HG03175 (cell line): Measurements from ENCODE around the gene MTHFD1L.

Source experiments
- ATAC-seq: cut with Tn5 transposase; IDR thresholded peaks from one replicate; pipeline ENCODE4 v1.9.1; 2021; ENCODE audit warnings: mild to moderate bottlenecking, moderate library complexity; ENCODE audit not compliant: unreplicated experiment

Gene MTHFD1L

DNA sequence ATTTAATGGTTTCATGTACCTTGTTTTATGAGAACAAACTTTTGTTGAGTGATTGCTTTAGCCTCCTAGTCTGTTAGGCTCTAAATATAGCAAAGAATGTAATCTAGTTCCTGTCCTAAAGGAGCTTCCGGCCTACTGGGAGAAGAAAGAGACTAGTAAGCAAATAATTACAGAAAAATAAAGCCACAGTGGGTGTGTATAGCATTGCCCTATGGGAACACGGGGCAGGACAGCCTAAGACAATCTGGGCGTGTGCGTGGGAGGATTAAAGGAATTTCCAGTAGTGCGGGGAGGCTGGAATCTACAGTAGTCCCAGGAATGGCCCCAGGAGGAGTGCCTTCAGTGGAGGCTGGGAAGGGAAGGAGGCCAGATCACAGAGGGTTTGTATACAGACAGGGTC lies 276.2 kb downstream of the MTHFD1L start:
- ATAC-seq, result no peak

DNA sequence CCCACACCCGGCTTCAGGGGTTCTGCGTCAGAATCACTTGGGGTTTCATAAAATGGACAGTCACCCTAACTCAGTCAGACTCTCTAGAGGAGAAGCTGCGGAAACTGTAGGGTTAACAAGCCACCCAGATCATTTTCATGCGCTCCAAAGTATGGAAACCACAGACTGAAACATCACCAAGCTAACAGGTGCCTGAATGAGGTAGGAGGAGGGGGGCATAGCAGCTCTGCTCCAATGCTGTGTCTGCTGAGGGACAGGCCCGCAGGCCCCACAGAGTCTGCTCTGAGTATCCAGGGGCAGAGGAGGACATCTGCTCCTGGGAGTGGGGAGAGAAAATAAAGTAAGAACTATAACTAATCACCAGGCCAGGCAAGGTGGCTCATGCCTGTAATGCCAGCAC lies 277.2 kb downstream of the MTHFD1L start:
- ATAC-seq, result no peak

GRCh38 chr6:151143337-151143736 lies 277.8 kb downstream of the MTHFD1L start:
- no peak for ATAC-seq

DNA sequence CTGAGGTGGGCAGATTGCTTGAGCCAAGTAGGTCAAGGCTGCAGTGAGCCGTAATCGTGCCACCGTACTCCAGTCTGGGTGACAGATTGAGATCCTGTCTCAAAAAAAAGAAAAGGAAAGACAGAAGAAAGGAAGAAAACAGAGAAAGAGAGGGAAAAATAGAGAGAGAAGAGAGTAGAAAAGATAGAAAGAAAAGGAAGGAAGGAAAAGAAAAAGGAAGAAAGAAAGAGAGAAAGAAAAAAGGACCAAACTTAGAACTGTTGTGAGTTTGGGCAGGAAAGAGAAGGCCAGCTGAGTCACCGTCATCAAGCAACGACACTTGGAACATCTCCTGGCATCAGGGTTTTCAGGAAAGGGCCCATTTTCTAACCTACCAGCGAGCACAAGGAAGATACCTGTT lies 278.3 kb downstream of the MTHFD1L start:
- no peak for ATAC-seq

DNA sequence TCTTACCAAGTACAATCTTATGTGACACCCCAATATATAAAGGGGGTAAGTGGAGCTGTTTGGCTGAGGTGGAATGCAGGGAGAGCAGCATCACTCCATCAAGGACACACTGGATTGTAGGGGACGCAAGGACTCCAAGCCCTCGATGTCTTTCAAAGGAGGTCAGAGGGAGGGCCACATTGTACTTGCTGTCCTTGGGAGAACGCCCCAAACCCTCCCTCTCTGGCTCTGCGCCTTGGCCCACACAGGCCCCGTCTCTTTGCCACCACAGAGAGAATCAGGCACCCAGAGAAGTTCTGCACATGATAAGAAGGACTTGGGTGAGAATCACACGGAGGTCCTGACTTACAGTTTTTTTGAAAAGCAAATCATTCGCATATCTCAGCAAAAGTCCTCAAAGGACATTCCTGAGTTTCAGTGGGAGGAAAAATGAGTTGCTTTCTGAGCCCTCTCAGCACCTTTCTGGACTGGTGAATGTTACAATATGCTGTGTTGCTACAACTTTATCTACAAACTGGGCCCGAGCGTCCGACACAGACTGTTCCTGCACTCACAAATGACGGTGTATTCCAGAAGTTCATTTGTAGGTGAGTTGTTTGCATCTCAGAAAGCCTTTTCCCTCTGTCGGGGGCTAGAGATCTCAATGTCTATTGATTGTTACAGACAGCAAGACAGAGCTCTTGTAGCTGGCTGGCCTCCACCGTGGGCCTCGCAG lies 281.8 kb downstream of the MTHFD1L start:
- no peak for ATAC-seq

GRCh38 chr6:151148111-151148510 lies 282.6 kb downstream of the MTHFD1L start:
- no peak for ATAC-seq

DNA sequence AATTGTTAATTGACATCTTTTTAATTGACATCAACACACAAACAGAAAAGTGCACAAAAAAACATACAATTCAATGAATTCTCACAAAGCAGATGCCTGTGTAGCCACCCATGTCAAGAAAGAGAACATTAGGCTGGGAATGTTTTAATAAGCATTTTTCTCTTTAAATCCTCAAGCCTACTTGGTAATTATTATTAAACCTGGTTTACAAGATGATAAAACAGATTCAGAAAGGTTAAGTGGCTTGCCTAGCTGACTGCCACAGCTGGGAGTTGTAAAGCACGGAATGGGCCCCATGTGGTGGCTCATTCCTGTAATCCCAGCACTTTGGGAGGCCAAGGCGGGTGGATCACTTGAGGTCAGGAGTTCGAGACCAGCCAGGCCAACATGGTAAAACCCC lies 284.3 kb downstream of the MTHFD1L start:
- ATAC-seq, result no peak
